MM.1S (cell line): ENCODE data around the gene GPR26.

ENCODE experiments used
- DNase-seq: peaks from one replicate; pipeline ENCODE4 v3.0.0-alpha.2; 2015
- H2AFZ ChIP-seq: fragments of 300-600 bp; sonication (generic); 2 replicates; pipeline ENCODE4 v1.6.0; 2016; ENCODE audit warnings: antibody characterized with exemption, low read length
- H3F3A ChIP-seq: fragments of 300-600 bp; sonication (generic); 2 replicates; pipeline ENCODE4 v1.6.1; 2016; ENCODE audit warnings: mild to moderate bottlenecking, antibody characterized with exemption, low read length, moderate library complexity, mixed read lengths; ENCODE audit not compliant: insufficient read depth
- H3K27ac ChIP-seq: fragments of 300-600 bp; sonication (generic); 2 replicates; pipeline ENCODE4 v1.5.1; 2016; ENCODE audit warnings: mild to moderate bottlenecking, low read length
- H3K27me3 ChIP-seq: fragments of 300-600 bp; sonication (generic); replicated peaks from 2 replicates; pipeline ENCODE4 v1.6.0; 2016; ENCODE audit warnings: low read length; ENCODE audit not compliant: insufficient read depth
- H3K36me3 ChIP-seq: fragments of 300-600 bp; sonication (generic); replicated peaks from 2 replicates; pipeline ENCODE4 v1.6.1; 2016; ENCODE audit warnings: mild to moderate bottlenecking, low read length, mixed read lengths; ENCODE audit not compliant: insufficient read depth
- H3K4me1 ChIP-seq: fragments of 300-600 bp; sonication (generic); 2 replicates; pipeline ENCODE4 v1.6.1; 2016; ENCODE audit warnings: low read length, mixed read lengths
- H3K4me2 ChIP-seq: fragments of 300-600 bp; sonication (generic); 2 replicates; pipeline ENCODE4 v1.6.0; 2016; ENCODE audit warnings: low read depth, low read length
- H3K4me3 ChIP-seq: fragments of 300-600 bp; sonication (generic); 2 replicates; pipeline ENCODE4 v1.5.1; 2016; ENCODE audit warnings: low read length, mixed read lengths
- H3K79me2 ChIP-seq: fragments of 300-600 bp; sonication (generic); 2 replicates; pipeline ENCODE4 v1.6.1; 2016; ENCODE audit warnings: mixed run types, low read length, mixed read lengths
- H3K9ac ChIP-seq: fragments of 300-600 bp; sonication (generic); 2 replicates; pipeline ENCODE4 v1.6.1; 2016; ENCODE audit warnings: low read length, mixed read lengths
- H3K9me2 ChIP-seq: fragments of 300-600 bp; sonication (generic); replicated peaks from 2 replicates; pipeline ENCODE4 v1.6.1; 2016; ENCODE audit warnings: mild to moderate bottlenecking, low read length, mixed read lengths; ENCODE audit not compliant: insufficient read depth
- H3K9me3 ChIP-seq: fragments of 300-600 bp; sonication (generic); replicated peaks from 2 replicates; pipeline ENCODE4 v1.6.1; 2016; ENCODE audit warnings: mild to moderate bottlenecking, low read length, mixed read lengths; ENCODE audit not compliant: insufficient read depth
- H4K20me1 ChIP-seq: fragments of 300-600 bp; sonication (generic); 2 replicates; pipeline ENCODE4 v1.6.1; 2016; ENCODE audit warnings: mild to moderate bottlenecking, low read length, moderate library complexity, mixed read lengths; ENCODE audit not compliant: insufficient read depth
- CTCF ChIP-seq: fragments of 300-600 bp; sonication (generic); IDR thresholded peaks from 2 replicates; pipeline ENCODE4 v1.5.1; 2016; ENCODE audit warnings: antibody characterized with exemption, low read length, mixed read lengths
- EZH2 ChIP-seq: fragments of 300-600 bp; sonication (generic); optimal IDR thresholded peaks from 2 replicates; pipeline ENCODE3; 2017; ENCODE audit warnings: low read depth, mild to moderate bottlenecking, antibody characterized with exemption, low read length, mixed read lengths
- EZH2phosphoT487 ChIP-seq: fragments of 300-600 bp; sonication (generic); IDR thresholded peaks from 2 replicates; pipeline ENCODE4 v1.6.1; 2018; ENCODE audit warnings: antibody characterized with exemption, low read length

Gene GPR26

GRCh38 chr10:123639131-123639530 is 27.0 kb upstream of the GPR26 start:
- Histone ChIP-seq H3K79me2 (no peaks in the 10 kb centered on the region), H3K9me3 (no peaks in the 10 kb centered on the region), H3K9ac (no peak overlapping the region), H3K4me2 (no peak overlapping the region), H3K9me2 (no peaks in the 10 kb centered on the region), H3K4me3 (no peak overlapping the region), H3K27ac (no peak overlapping the region), H3K36me3 (no peaks in the 10 kb centered on the region), H3K27me3 (peaks cover 11% of the 10 kb centered on the region; the same call in 1 of the 2 replicates), H3F3A (no peaks in the 10 kb centered on the region), H3K4me1 (no peaks in the 10 kb centered on the region), H4K20me1 (no peaks in the 10 kb centered on the region), H2AFZ (no peak overlapping the region)
- TF ChIP-seq EZH2 (no peak), EZH2phosphoT487 (no peak), CTCF (no peak)
- no peak for DNase-seq

- Histone ChIP-seq H3K9me2 (no peaks in the 10 kb centered on the region), H3K9me3 (no peaks in the 10 kb centered on the region), H3K36me3 (no peaks in the 10 kb centered on the region), H2AFZ (no peak overlapping the region), H3K79me2 (no peaks in the 10 kb centered on the region), H3F3A (no peaks in the 10 kb centered on the region), H4K20me1 (no peaks in the 10 kb centered on the region), H3K4me1 (no peaks in the 10 kb centered on the region), H3K4me3 (no peak overlapping the region), H3K9ac (no peak overlapping the region), H3K27ac (no peak overlapping the region), H3K4me2 (no peak overlapping the region), H3K27me3 (peaks cover 11% of the 10 kb centered on the region; the same call in 1 of the 2 replicates)
- TF ChIP-seq EZH2 (no peak), CTCF (no peak), EZH2phosphoT487 (no peak)
- DNase-seq = no peak
Observed at GRCh38 chr10:123640016-123640535, 26.1 kb upstream of the GPR26 start.

GRCh38 chr10:123642293-123642692 is 23.9 kb upstream of the GPR26 start:
- Histone ChIP-seq H3K9me3 (no peaks in the 10 kb centered on the region), H3K9me2 (no peaks in the 10 kb centered on the region), H2AFZ (no peak overlapping the region), H3K4me3 (no peak overlapping the region), H3K36me3 (no peaks in the 10 kb centered on the region), H3K27me3 (peaks cover 11% of the 10 kb centered on the region; the same call in 1 of the 2 replicates), H3K79me2 (no peaks in the 10 kb centered on the region), H3F3A (no peaks in the 10 kb centered on the region), H4K20me1 (no peaks in the 10 kb centered on the region), H3K9ac (no peak overlapping the region), H3K4me2 (no peak overlapping the region), H3K4me1 (no peaks in the 10 kb centered on the region), H3K27ac (no peak overlapping the region)
- no peak for DNase-seq
- TF ChIP-seq EZH2 (no peak), EZH2phosphoT487 (no peak), CTCF (no peak)
